Measurements from ENCODE around the gene RALGAPB. TPM values are rescaled to one million over a fixed set of nuclear protein-coding genes. Genes with fewer than 3 reads are reported as not detected.

RALGAPB gene
- total RNA-seq, 1 donor from 2014 or later: 35.7 TPM

DNA sequence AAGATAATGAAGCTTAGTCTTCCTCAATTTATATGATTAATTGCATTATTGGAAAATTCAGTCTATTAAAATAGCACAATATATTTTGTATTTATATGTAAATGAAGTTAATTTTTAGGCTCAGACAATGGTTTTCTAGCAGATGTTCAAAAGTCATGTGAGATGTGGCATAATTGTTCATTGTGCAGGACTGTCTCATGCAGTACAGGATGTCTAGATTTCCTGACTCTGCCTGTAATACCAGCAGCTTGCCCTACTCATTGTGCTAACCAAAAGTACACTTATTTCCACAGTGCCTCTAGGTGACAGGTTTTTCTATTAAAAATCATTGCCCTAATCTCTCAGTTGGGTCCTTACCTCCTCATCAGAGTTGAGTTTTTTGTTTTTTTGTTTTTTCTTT lies 12.4 kb downstream of the RALGAPB start:
- ATAC-seq (no peak), DNase-seq (no peak)
- Histone ChIP-seq H3K9me3 (no peaks in the 10 kb centered on the region), H3K4me3 (no peak overlapping the region), H3K27me3 (ENCODE audit: low read depth) (no peaks in the 10 kb centered on the region), H3K27ac (no peak overlapping the region), H3K4me1 (peaks cover 5% of the 10 kb centered on the region), H3K36me3 (peaks cover 37% of the 10 kb centered on the region)
- intact Hi-C loops (cut with DNase I): no loop called here
- TF ChIP-seq, protein P1, sequence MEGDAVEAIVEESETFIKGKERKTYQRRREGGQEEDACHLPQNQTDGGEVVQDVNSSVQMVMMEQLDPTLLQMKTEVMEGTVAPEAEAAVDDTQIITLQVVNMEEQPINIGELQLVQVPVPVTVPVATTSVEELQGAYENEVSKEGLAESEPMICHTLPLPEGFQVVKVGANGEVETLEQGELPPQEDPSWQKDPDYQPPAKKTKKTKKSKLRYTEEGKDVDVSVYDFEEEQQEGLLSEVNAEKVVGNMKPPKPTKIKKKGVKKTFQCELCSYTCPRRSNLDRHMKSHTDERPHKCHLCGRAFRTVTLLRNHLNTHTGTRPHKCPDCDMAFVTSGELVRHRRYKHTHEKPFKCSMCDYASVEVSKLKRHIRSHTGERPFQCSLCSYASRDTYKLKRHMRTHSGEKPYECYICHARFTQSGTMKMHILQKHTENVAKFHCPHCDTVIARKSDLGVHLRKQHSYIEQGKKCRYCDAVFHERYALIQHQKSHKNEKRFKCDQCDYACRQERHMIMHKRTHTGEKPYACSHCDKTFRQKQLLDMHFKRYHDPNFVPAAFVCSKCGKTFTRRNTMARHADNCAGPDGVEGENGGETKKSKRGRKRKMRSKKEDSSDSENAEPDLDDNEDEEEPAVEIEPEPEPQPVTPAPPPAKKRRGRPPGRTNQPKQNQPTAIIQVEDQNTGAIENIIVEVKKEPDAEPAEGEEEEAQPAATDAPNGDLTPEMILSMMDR (IDR thresholded peaks at IDR 0.05): no peak

DNA sequence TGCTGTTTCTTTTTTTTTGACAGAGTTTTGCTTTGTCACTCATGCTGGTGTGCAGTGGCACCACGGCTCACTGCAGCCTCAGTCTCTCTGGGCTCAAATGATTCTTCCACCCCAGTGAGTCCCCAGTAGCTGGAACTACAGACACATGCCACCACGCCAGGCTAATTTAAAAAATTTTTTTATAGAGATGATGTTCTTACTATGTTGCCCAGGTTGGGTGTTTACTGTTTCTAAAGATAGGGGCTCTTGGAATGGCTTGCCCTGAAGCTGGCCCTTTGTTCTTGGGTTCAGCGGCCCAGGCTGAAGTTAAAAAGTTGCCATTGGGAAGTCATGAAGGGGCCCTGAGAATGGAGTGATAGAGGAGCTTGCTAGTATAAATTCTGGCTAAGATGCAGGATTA lies 16.5 kb downstream of the RALGAPB start:
- Histone ChIP-seq H3K4me3 (no peak overlapping the region), H3K27me3 (ENCODE audit: low read depth) (no peaks in the 10 kb centered on the region), H3K27ac (no peak overlapping the region), H3K9me3 (no peaks in the 10 kb centered on the region), H3K36me3 (peaks cover 58% of the 10 kb centered on the region), H3K4me1 (peaks cover 5% of the 10 kb centered on the region)
- intact Hi-C loops (cut with DNase I): no loop called here
- ATAC-seq (no peak), DNase-seq (no peak)
- TF ChIP-seq, protein P1 (IDR thresholded peaks at IDR 0.05): no peak

DNA sequence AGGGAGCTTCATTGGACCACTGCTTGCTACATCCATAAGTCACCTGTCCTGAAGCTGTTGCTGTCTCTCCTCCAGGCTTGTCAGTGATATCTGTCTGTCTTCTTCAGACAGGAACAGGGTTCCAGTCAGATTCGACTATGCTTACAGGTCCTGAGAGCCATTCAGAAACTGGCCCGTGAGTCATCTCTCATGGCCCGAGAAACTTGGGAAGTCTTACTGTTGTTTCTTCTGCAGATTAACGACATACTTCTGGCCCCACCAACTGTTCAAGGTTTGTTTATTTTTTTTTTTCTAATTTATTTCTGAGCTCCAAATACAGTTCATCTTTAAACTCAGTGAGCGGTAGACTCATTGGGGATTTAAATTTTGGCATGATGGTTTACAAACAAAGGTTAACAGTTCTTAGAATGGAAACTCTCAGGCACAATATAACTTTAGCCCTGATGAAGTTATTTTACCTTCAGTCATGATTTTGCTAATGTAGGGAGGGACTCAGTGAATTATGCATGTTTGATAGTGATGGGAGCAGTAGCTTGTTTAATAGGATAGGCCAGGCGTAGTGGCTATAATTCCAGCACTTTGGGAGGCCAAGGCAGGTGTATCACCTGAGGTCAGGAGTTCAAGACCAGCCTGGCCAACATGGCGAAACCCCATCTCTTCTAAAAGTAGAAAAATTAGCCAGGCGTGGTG lies 24.7 kb downstream of the RALGAPB start:
- DNase-seq: no peak
- TF ChIP-seq, protein P1 (IDR thresholded peaks at IDR 0.05): no peak
- H3K36me3 ChIP-seq: peaks cover 98% of the 10 kb centered on the region
- H3K9me3 ChIP-seq: no peaks in the 10 kb centered on the region
- H3K27me3 ChIP-seq (ENCODE audit: low read depth): no peaks in the 10 kb centered on the region
- intact Hi-C loops (cut with DNase I): no loop called here
- no peak for ATAC-seq
- no peak overlapping the region for H3K27ac ChIP-seq
- H3K4me1 ChIP-seq: no peaks in the 10 kb centered on the region
- H3K4me3 ChIP-seq: no peak overlapping the region

DNA sequence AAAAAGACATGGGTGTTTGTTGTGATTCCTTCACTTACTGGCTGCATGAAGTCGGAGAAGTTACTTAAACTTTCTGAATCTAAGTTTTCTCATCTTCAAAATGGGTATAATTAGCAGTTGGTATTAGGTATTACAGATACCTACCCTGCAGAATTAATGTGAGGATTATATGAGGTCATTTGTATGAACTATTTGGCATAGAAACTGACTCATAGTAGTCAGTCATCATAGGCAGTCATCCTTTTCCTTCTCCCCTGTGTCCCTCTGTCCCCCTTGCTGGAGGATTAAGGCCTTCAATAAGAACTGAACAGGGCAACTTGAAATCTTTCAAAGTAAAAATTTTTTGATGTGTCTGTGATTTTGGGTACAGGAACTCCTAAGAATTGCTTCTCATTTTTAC lies 26.3 kb downstream of the RALGAPB start:
- no peak for DNase-seq
- intact Hi-C loops (cut with DNase I): no loop called here

DNA sequence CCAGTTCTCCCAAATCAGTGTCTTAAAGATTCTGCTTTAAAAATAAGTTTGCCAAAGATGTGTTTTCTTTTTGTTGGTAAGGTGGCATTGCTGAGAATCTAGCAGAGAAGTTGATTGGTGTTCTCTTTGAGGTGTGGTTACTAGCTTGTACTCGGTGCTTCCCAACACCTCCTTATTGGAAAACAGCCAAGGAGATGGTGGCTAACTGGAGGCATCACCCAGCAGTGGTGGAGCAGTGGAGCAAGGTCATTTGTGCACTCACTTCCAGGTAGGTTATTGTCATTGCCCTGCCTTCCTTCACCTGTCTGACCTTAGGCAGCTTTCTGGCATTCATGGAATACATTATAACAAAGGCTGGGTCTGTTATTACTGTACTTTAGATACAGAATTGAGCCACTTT lies 26.7 kb downstream of the RALGAPB start:
- no peak for DNase-seq
- intact Hi-C loops (cut with DNase I): no loop called here
- Histone ChIP-seq H3K4me3 (no peak overlapping the region), H3K27me3 (ENCODE audit: low read depth) (no peaks in the 10 kb centered on the region), H3K27ac (no peak overlapping the region), H3K4me1 (no peaks in the 10 kb centered on the region), H3K36me3 (peaks cover 85% of the 10 kb centered on the region), H3K9me3 (no peaks in the 10 kb centered on the region)
- ATAC-seq: no peak
- TF ChIP-seq, protein P1 (IDR thresholded peaks at IDR 0.05): no peak

More for the DNA sequence above, 26.3 kb downstream of the RALGAPB start:
- no peak for ATAC-seq
- Histone ChIP-seq H3K4me1 (no peaks in the 10 kb centered on the region), H3K27me3 (ENCODE audit: low read depth) (no peaks in the 10 kb centered on the region), H3K4me3 (no peak overlapping the region), H3K36me3 (peaks cover 90% of the 10 kb centered on the region), H3K27ac (no peak overlapping the region), H3K9me3 (no peaks in the 10 kb centered on the region)
- TF ChIP-seq, protein P1 (IDR thresholded peaks at IDR 0.05): no peak

Measured in lower lobe of right lung (tissue), 2 donors.